Measurements from ENCODE around the gene NFATC2.

NFATC2 gene

GRCh38 chr20:51365670-51366069 lies 176.8 kb downstream of the NFATC2 start:
- Histone ChIP-seq H3K23ac (ENCODE audit: low read length) (no peak overlapping the region), H2BK120ac (ENCODE audit: low read depth, low read length) (no peak overlapping the region), H3K18ac (ENCODE audit: low read length) (no peak overlapping the region), H2AK5ac (ENCODE audit: low read length) (no peak overlapping the region), H3K56ac (ENCODE audit: low read length) (no peak overlapping the region), H3K4me3 (ENCODE audit: low read length) (no peak overlapping the region), H3K4ac (ENCODE audit: low read depth, low read length) (no peak overlapping the region), H3K27me3 (ENCODE audit: insufficient read depth, low read length, poor library complexity) (no peaks in the 10 kb centered on the region), H2BK15ac (replicated peaks; ENCODE audit: low read depth) (no peak overlapping the region), H3K27ac (ENCODE audit: low read depth, low read length) (no peak overlapping the region), H3K79me2 (ENCODE audit: control insufficient read depth, insufficient read depth, low read length) (no peaks in the 10 kb centered on the region), H4K5ac (ENCODE audit: low read length) (no peak overlapping the region), H3K36me3 (ENCODE audit: control insufficient read depth, insufficient read depth, low read length) (no peaks in the 10 kb centered on the region), H4K8ac (ENCODE audit: low read depth, low read length) (no peak overlapping the region), H3K79me1 (ENCODE audit: low read length) (no peaks in the 10 kb centered on the region), H3K4me1 (ENCODE audit: control insufficient read depth, low read depth, low read length) (no peaks in the 10 kb centered on the region), H3K9ac (ENCODE audit: low read length) (no peak overlapping the region), H3K4me2 (ENCODE audit: low read length) (no peak overlapping the region), H2BK5ac (ENCODE audit: low read length) (no peak overlapping the region)
- no CpG with 5 or more reads among the region's 3 CpGs for WGBS (ENCODE audit: extremely low coverage, insufficient coverage, low lambda C conversion rate)
- DNase-seq, result peak; percentile 24

- H2BK5ac ChIP-seq (ENCODE audit: low read length), result no peak overlapping the region
- H3K4ac ChIP-seq (ENCODE audit: low read depth, low read length), result no peak overlapping the region
- no peak overlapping the region for H4K5ac ChIP-seq (ENCODE audit: low read length)
- no peak overlapping the region for H2BK15ac ChIP-seq (replicated peaks; ENCODE audit: low read depth)
- no peaks in the 10 kb centered on the region for H3K36me3 ChIP-seq (ENCODE audit: control insufficient read depth, insufficient read depth, low read length)
- no peak overlapping the region for H4K8ac ChIP-seq (ENCODE audit: low read depth, low read length)
- H3K9ac ChIP-seq (ENCODE audit: low read length), result no peak overlapping the region
- H3K27me3 ChIP-seq (ENCODE audit: insufficient read depth, low read length, poor library complexity), result no peaks in the 10 kb centered on the region
- no peak overlapping the region for H3K23ac ChIP-seq (ENCODE audit: low read length)
- H3K18ac ChIP-seq (ENCODE audit: low read length), result no peak overlapping the region
- no peaks in the 10 kb centered on the region for H3K79me2 ChIP-seq (ENCODE audit: control insufficient read depth, insufficient read depth, low read length)
- H3K56ac ChIP-seq (ENCODE audit: low read length), result no peak overlapping the region
- no peak overlapping the region for H3K27ac ChIP-seq (ENCODE audit: low read depth, low read length)
- H3K4me1 ChIP-seq (ENCODE audit: control insufficient read depth, low read depth, low read length), result no peaks in the 10 kb centered on the region
- no peak overlapping the region for H3K4me3 ChIP-seq (ENCODE audit: low read length)
- no peak overlapping the region for H3K4me2 ChIP-seq (ENCODE audit: low read length)
- no peak for DNase-seq
- H3K79me1 ChIP-seq (ENCODE audit: low read length), result no peaks in the 10 kb centered on the region
- no peak overlapping the region for H2BK120ac ChIP-seq (ENCODE audit: low read depth, low read length)
- no peak overlapping the region for H2AK5ac ChIP-seq (ENCODE audit: low read length)
These were observed 178.7 kb downstream of the NFATC2 start for GRCh38 chr20:51363813-51364212.

- Histone ChIP-seq H3K4ac (ENCODE audit: low read depth, low read length) (no peak overlapping the region), H2BK120ac (ENCODE audit: low read depth, low read length) (no peak overlapping the region), H3K79me2 (ENCODE audit: control insufficient read depth, insufficient read depth, low read length) (no peaks in the 10 kb centered on the region), H3K36me3 (ENCODE audit: control insufficient read depth, insufficient read depth, low read length) (no peaks in the 10 kb centered on the region), H2BK5ac (ENCODE audit: low read length) (no peak overlapping the region), H2AK5ac (ENCODE audit: low read length) (no peak overlapping the region), H3K27me3 (ENCODE audit: insufficient read depth, low read length, poor library complexity) (no peaks in the 10 kb centered on the region), H3K27ac (ENCODE audit: low read depth, low read length) (no peak overlapping the region), H3K4me3 (ENCODE audit: low read length) (no peak overlapping the region), H3K56ac (ENCODE audit: low read length) (no peak overlapping the region), H3K18ac (ENCODE audit: low read length) (no peak overlapping the region), H3K23ac (ENCODE audit: low read length) (no peak overlapping the region), H3K79me1 (ENCODE audit: low read length) (no peaks in the 10 kb centered on the region), H4K5ac (ENCODE audit: low read length) (no peak overlapping the region), H3K4me1 (ENCODE audit: control insufficient read depth, low read depth, low read length) (no peaks in the 10 kb centered on the region), H3K9ac (ENCODE audit: low read length) (no peak overlapping the region), H2BK15ac (replicated peaks; ENCODE audit: low read depth) (no peak overlapping the region), H3K4me2 (ENCODE audit: low read length) (no peak overlapping the region), H4K8ac (ENCODE audit: low read depth, low read length) (no peak overlapping the region)
- no CpG with 5 or more reads among the region's 2 CpGs for WGBS (ENCODE audit: extremely low coverage, insufficient coverage, low lambda C conversion rate)
- DNase-seq, result no peak
These were observed 179.1 kb downstream of the NFATC2 start for GRCh38 chr20:51363378-51363777.

- no peak overlapping the region for H3K27ac ChIP-seq (ENCODE audit: low read depth, low read length)
- H2BK5ac ChIP-seq (ENCODE audit: low read length), result no peak overlapping the region
- DNase-seq, result no peak
- H3K23ac ChIP-seq (ENCODE audit: low read length), result no peak overlapping the region
- no peak overlapping the region for H2AK5ac ChIP-seq (ENCODE audit: low read length)
- no peak overlapping the region for H2BK120ac ChIP-seq (ENCODE audit: low read depth, low read length)
- no peaks in the 10 kb centered on the region for H3K79me2 ChIP-seq (ENCODE audit: control insufficient read depth, insufficient read depth, low read length)
- no peaks in the 10 kb centered on the region for H3K4me1 ChIP-seq (ENCODE audit: control insufficient read depth, low read depth, low read length)
- no peaks in the 10 kb centered on the region for H3K27me3 ChIP-seq (ENCODE audit: insufficient read depth, low read length, poor library complexity)
- no peak overlapping the region for H3K4me2 ChIP-seq (ENCODE audit: low read length)
- no peak overlapping the region for H4K5ac ChIP-seq (ENCODE audit: low read length)
- H3K9ac ChIP-seq (ENCODE audit: low read length), result no peak overlapping the region
- H3K4ac ChIP-seq (ENCODE audit: low read depth, low read length), result no peak overlapping the region
- no peak overlapping the region for H4K8ac ChIP-seq (ENCODE audit: low read depth, low read length)
- no peak overlapping the region for H3K4me3 ChIP-seq (ENCODE audit: low read length)
- no CpG with 5 or more reads among the region's 3 CpGs for WGBS (ENCODE audit: extremely low coverage, insufficient coverage, low lambda C conversion rate)
- H3K56ac ChIP-seq (ENCODE audit: low read length), result no peak overlapping the region
- no peaks in the 10 kb centered on the region for H3K36me3 ChIP-seq (ENCODE audit: control insufficient read depth, insufficient read depth, low read length)
- H2BK15ac ChIP-seq (replicated peaks; ENCODE audit: low read depth), result no peak overlapping the region
- no peaks in the 10 kb centered on the region for H3K79me1 ChIP-seq (ENCODE audit: low read length)
- no peak overlapping the region for H3K18ac ChIP-seq (ENCODE audit: low read length)
These were observed 180.3 kb downstream of the NFATC2 start for GRCh38 chr20:51362254-51362653.

- H3K23ac ChIP-seq (ENCODE audit: low read length), result no peak overlapping the region
- no peak overlapping the region for H3K27ac ChIP-seq (ENCODE audit: low read depth, low read length)
- no peaks in the 10 kb centered on the region for H3K4me1 ChIP-seq (ENCODE audit: control insufficient read depth, low read depth, low read length)
- H3K27me3 ChIP-seq (ENCODE audit: insufficient read depth, low read length, poor library complexity), result no peaks in the 10 kb centered on the region
- H3K4me2 ChIP-seq (ENCODE audit: low read length), result no peak overlapping the region
- H3K9ac ChIP-seq (ENCODE audit: low read length), result no peak overlapping the region
- no peaks in the 10 kb centered on the region for H3K79me1 ChIP-seq (ENCODE audit: low read length)
- DNase-seq, result no peak
- no peak overlapping the region for H3K56ac ChIP-seq (ENCODE audit: low read length)
- no peak overlapping the region for H2BK15ac ChIP-seq (replicated peaks; ENCODE audit: low read depth)
- no peak overlapping the region for H2BK120ac ChIP-seq (ENCODE audit: low read depth, low read length)
- H3K36me3 ChIP-seq (ENCODE audit: control insufficient read depth, insufficient read depth, low read length), result no peaks in the 10 kb centered on the region
- no peaks in the 10 kb centered on the region for H3K79me2 ChIP-seq (ENCODE audit: control insufficient read depth, insufficient read depth, low read length)
- H2AK5ac ChIP-seq (ENCODE audit: low read length), result no peak overlapping the region
- no peak overlapping the region for H3K18ac ChIP-seq (ENCODE audit: low read length)
- WGBS (ENCODE audit: extremely low coverage, insufficient coverage, low lambda C conversion rate), result no CpG with 5 or more reads among the region's 1 CpG
- H3K4ac ChIP-seq (ENCODE audit: low read depth, low read length), result no peak overlapping the region
- no peak overlapping the region for H4K8ac ChIP-seq (ENCODE audit: low read depth, low read length)
- H2BK5ac ChIP-seq (ENCODE audit: low read length), result no peak overlapping the region
- H3K4me3 ChIP-seq (ENCODE audit: low read length), result no peak overlapping the region
- no peak overlapping the region for H4K5ac ChIP-seq (ENCODE audit: low read length)
These were observed 181.3 kb downstream of the NFATC2 start for GRCh38 chr20:51361258-51361657.

- H3K4me3 ChIP-seq (ENCODE audit: low read length), result no peak overlapping the region
- no peaks in the 10 kb centered on the region for H3K4me1 ChIP-seq (ENCODE audit: control insufficient read depth, low read depth, low read length)
- H3K56ac ChIP-seq (ENCODE audit: low read length), result no peak overlapping the region
- WGBS (ENCODE audit: extremely low coverage, insufficient coverage, low lambda C conversion rate), result no CpG with 5 or more reads among the region's 13 CpGs
- no peak overlapping the region for H3K4ac ChIP-seq (ENCODE audit: low read depth, low read length)
- H4K5ac ChIP-seq (ENCODE audit: low read length), result no peak overlapping the region
- no peak overlapping the region for H2BK15ac ChIP-seq (replicated peaks; ENCODE audit: low read depth)
- no peak overlapping the region for H3K27ac ChIP-seq (ENCODE audit: low read depth, low read length)
- no peaks in the 10 kb centered on the region for H3K79me1 ChIP-seq (ENCODE audit: low read length)
- no peaks in the 10 kb centered on the region for H3K36me3 ChIP-seq (ENCODE audit: control insufficient read depth, insufficient read depth, low read length)
- H3K4me2 ChIP-seq (ENCODE audit: low read length), result no peak overlapping the region
- H3K23ac ChIP-seq (ENCODE audit: low read length), result no peak overlapping the region
- H3K27me3 ChIP-seq (ENCODE audit: insufficient read depth, low read length, poor library complexity), result no peaks in the 10 kb centered on the region
- H3K18ac ChIP-seq (ENCODE audit: low read length), result no peak overlapping the region
- H2BK120ac ChIP-seq (ENCODE audit: low read depth, low read length), result no peak overlapping the region
- no peak overlapping the region for H2BK5ac ChIP-seq (ENCODE audit: low read length)
- H3K79me2 ChIP-seq (ENCODE audit: control insufficient read depth, insufficient read depth, low read length), result no peaks in the 10 kb centered on the region
- H3K9ac ChIP-seq (ENCODE audit: low read length), result no peak overlapping the region
- no peak overlapping the region for H4K8ac ChIP-seq (ENCODE audit: low read depth, low read length)
- DNase-seq, result no peak
- H2AK5ac ChIP-seq (ENCODE audit: low read length), result no peak overlapping the region
These were observed 181.9 kb downstream of the NFATC2 start for GRCh38 chr20:51360451-51361201.
